ENCODE data around the gene HDAC10. TPM values are rescaled to one million over a fixed set of nuclear protein-coding genes. Genes with fewer than 3 reads are reported as not detected.

HDAC10 gene
- total and polyA plus RNA-seq, 3 donors from 2014 or later: 13.5 to 33.1 (median 32.1) TPM

- peaks cover 43% of the 10 kb centered on the region for H3K4me1 ChIP-seq
- no peak overlapping the region for H3K27ac ChIP-seq
- no peaks in the 10 kb centered on the region for H3K9me3 ChIP-seq
- intact Hi-C loops (cut with DNase I; ENCODE audit: low total_unique reads): no loop called here
- no peak for DNase-seq
- no peaks in the 10 kb centered on the region for H3K27me3 ChIP-seq
- no peaks in the 10 kb centered on the region for H3K36me3 ChIP-seq (ENCODE audit: low read depth, missing control alignments)
- 47 to 48% methylated on average over 9 to 26 of the region's 26 CpGs for WGBS, 2 donors
- no peak for TF ChIP-seq POLR2A (IDR thresholded peaks at IDR 0.05)
- TF ChIP-seq, protein P1, sequence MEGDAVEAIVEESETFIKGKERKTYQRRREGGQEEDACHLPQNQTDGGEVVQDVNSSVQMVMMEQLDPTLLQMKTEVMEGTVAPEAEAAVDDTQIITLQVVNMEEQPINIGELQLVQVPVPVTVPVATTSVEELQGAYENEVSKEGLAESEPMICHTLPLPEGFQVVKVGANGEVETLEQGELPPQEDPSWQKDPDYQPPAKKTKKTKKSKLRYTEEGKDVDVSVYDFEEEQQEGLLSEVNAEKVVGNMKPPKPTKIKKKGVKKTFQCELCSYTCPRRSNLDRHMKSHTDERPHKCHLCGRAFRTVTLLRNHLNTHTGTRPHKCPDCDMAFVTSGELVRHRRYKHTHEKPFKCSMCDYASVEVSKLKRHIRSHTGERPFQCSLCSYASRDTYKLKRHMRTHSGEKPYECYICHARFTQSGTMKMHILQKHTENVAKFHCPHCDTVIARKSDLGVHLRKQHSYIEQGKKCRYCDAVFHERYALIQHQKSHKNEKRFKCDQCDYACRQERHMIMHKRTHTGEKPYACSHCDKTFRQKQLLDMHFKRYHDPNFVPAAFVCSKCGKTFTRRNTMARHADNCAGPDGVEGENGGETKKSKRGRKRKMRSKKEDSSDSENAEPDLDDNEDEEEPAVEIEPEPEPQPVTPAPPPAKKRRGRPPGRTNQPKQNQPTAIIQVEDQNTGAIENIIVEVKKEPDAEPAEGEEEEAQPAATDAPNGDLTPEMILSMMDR (IDR thresholded peaks at IDR 0.05): no peak
- H3K4me3 ChIP-seq: peak overlapping the region; percentile 8 to 46
Observed at GRCh38 chr22:50272044-50272802, 21.2 kb upstream of the HDAC10 start.

DNA sequence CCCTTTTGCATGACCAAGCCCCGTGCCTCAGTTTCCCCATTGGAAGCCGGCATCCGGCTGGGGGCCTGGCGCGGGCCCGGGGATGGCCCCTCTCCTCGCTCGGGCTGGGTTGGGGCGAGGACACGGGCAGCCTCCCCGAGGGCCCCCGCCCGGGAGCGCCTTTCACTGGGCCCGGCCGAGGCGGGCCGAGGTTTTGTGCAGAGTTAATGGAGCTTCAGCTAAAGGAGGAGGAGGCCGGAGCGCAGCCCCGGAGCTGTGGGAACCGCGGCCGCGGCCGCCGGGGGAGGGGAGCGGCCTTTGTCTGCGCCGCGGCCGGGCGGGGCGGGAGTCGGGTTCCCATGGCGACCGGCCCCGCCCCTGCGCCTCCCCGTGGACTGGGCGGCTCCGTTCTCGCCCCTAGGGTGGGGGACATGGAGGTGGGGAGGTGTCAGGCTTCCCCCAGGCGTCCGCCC is 20.5 kb upstream of the HDAC10 start:
- Histone ChIP-seq H3K4me1 (peaks cover 44% of the 10 kb centered on the region), H3K36me3 (ENCODE audit: low read depth, missing control alignments) (no peaks in the 10 kb centered on the region), H3K4me3 (peak overlapping the region; percentile 8 to 46), H3K27ac (no peak overlapping the region), H3K9me3 (no peaks in the 10 kb centered on the region), H3K27me3 (no peaks in the 10 kb centered on the region)
- DNase-seq: peak; percentile 63
- 1 to 3% methylated on average over 15 of the region's 45 CpGs for WGBS, 2 donors
- TF ChIP-seq POLR2A (IDR thresholded peaks at IDR 0.05): no peak
- TF ChIP-seq, protein P1 (IDR thresholded peaks at IDR 0.05): no peak
- intact Hi-C loops (cut with DNase I; ENCODE audit: low total_unique reads): no loop called here

GRCh38 chr22:50270666-50271394 is 19.8 kb upstream of the HDAC10 start:
- Histone ChIP-seq H3K27ac (peak overlapping the region in 1 of 2 donors; percentile 10), H3K9me3 (no peaks in the 10 kb centered on the region), H3K4me1 (peaks cover 44% of the 10 kb centered on the region), H3K4me3 (peak overlapping the region; percentile 45 to 46), H3K27me3 (no peaks in the 10 kb centered on the region), H3K36me3 (ENCODE audit: low read depth, missing control alignments) (no peaks in the 10 kb centered on the region)
- TF ChIP-seq, protein P1 (IDR thresholded peaks at IDR 0.05): no peak
- WGBS, 2 donors: 1% methylated on average over 37 to 53 of the region's 53 CpGs
- DNase-seq: peak; percentile 79
- intact Hi-C loops (cut with DNase I; ENCODE audit: low total_unique reads): no loop called here

DNA sequence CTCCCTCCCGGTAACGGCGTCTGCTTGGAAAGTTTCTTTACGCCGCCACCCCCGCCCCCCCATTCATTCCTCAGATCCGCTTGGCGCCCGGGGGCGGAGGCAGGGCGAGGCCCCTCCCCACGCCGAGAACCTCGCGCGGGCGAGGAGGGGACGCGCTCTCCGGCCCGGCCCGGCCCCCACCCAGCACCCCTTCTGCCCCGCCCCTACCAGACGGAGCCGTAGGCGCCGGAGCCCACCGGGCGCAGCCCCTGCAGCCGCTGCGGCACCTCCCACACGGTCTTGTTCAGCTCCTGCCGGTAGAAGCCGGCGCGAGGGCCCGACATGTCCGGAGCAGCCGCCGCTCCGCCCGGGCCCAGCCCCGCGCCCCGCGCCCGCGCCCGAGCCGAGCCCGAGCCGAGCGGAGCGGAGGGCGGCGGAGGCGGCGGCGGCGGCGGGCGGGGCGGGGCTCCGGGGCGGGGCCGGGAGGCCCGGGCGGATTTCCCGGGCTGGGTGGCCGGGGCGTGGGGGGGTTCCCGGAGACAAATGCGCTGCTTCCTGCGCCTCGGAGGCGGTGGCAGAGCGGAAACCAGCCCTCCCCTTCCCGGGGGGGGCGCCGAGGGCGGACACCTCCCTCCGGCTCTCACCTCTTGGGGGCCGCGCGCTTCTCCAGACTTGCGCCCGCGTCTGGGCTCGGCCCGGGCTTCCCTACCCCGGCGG is 19.1 kb upstream of the HDAC10 start, which contains the start of gene MAPK11:
Gene MAPK11, minus strand, starts transcription at position 411 of the 696 bp plus-strand sequence. Its CDS starts 88 bp downstream, at position 323.
- Histone ChIP-seq H3K4me3 (peak within 1 kb of the TSS; percentile 45 to 46), H3K27me3 (no peaks in the 10 kb centered on the region), H3K9me3 (no peaks in the 10 kb centered on the region), H3K27ac (peak within 1 kb of the TSS; percentile 10 to 75), H3K36me3 (ENCODE audit: low read depth, missing control alignments) (no peaks in the 10 kb centered on the region), H3K4me1 (peaks cover 44% of the 10 kb centered on the region)
- intact Hi-C loops (cut with DNase I; ENCODE audit: low total_unique reads): no loop called here
- TF ChIP-seq POLR2A (IDR thresholded peaks at IDR 0.05): no peak
- TF ChIP-seq, protein P1 (IDR thresholded peaks at IDR 0.05): no peak
- WGBS, 2 donors: 0% methylated on average over 4 to 71 of the region's 92 CpGs
- DNase-seq: peak; percentile 49
